Breast epithelium (tissue), 4 donors: ENCODE measurements around the gene IFT172. TPM values are rescaled to one million over a fixed set of nuclear protein-coding genes. Genes with fewer than 3 reads are reported as not detected.

Source experiments
- DNase-seq, 2 donors: peaks; one replicate each; pipeline ENCODE4 v3.0.0-alpha.2; 2019; ENCODE audit warnings: low spot score in 2 of 2
- H3K27ac ChIP-seq, 2 donors: fragments of 200-600 bp; sonication (generic) in 1 of 2; one replicate each; pipeline ENCODE4 v1.5.1; 2016 to 2019; ENCODE audit warnings: mild to moderate bottlenecking in 1 of 2
- H3K27me3 ChIP-seq, 2 donors: fragments of 200-600 bp; sonication (generic) in 1 of 2; one replicate each; pipeline versions ENCODE4 v1.5.1 to v1.6.0; 2017 to 2019; ENCODE audit warnings: control low read depth in 1 of 2, mild to moderate bottlenecking in 1 of 2
- H3K36me3 ChIP-seq: fragments of 200-600 bp; one replicate; pipeline ENCODE4 v1.5.1; 2019
- H3K4me1 ChIP-seq, 2 donors: fragments of 200-600 bp; sonication (generic); one replicate each; pipeline ENCODE4 v1.5.1; 2016 to 2019; ENCODE audit warnings: control low read depth in 1 of 2
- H3K4me3 ChIP-seq, 3 donors: fragments of 200-600 bp; sonication (generic); 1 replicate in 2 of 3; 2 replicates in 1 of 3; pipeline ENCODE4 v1.5.1; 2016 to 2019; ENCODE audit warnings: mild to moderate bottlenecking in 3 of 3, moderate library complexity in 2 of 3
- H3K9me3 ChIP-seq, 2 donors: fragments of 200-600 bp; sonication (generic) in 1 of 2; one replicate each; pipeline ENCODE4 v1.5.1; 2016 to 2019; ENCODE audit warnings: control low read depth in 1 of 2
- POLR2A ChIP-seq: fragments of 450-650 bp; IDR thresholded peaks from one replicate; pipeline ENCODE4 v1.6.1; 2016; ENCODE audit warnings: antibody characterized with exemption, mild to moderate bottlenecking, moderate library complexity
- POLR2AphosphoS5 ChIP-seq, 3 donors: sonication (generic); formaldehyde crosslinking; IDR thresholded peaks; one replicate each; pipeline ENCODE4 v1.6.1; 2017; ENCODE audit warnings: antibody characterized with exemption in 3 of 3
- intact Hi-C: fragments of 100-400 bp; cut with DNase I; formaldehyde crosslinking; loops from one replicate; pipeline ENCODE4 v1.15.1; 2023; ENCODE audit warnings: low total_unique reads
- total RNA-seq, 3 donors: library from RNA; depleted of rRNA; stranded (reverse); fragments of >200 nt; gene quantifications; one replicate each; pipeline ENCODE4 v1.1.0, GENCODE V29; 2016
- TF ChIP-seq, protein P1 (sequence below), 3 donors: fragments of 450-650 bp; IDR thresholded peaks; one replicate each; pipeline ENCODE4 v1.5.1; 2016 to 2017; ENCODE audit warnings: antibody characterized with exemption in 3 of 3, mild to moderate bottlenecking in 3 of 3, moderate library complexity in 3 of 3

Gene IFT172
- total RNA-seq, 3 donors from 2014 or later, result 28.2 to 51.5 (median 32.1) TPM

DNA sequence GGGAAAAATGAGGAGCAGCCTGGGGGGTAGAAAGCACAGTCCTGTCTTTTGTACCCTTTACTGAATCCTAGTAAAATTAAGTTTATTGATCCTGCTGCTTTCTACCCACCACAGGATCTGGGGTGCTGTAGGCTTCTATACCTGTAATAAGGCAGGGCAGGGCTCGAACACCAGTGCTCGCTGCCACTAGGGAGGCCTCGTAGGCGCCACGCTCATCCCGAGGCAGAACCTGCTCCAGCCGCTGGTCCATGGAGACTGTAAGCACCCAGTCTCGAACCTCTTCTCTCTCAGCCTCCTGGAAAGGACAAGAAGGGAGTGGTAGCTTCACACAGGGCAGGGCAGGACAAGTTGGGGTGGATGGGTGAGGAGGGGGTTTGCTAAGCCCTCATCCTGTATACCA is 44.4 kb downstream of the IFT172 start:
- H3K4me3 ChIP-seq, result no peak overlapping the region
- DNase-seq, result no peak
- intact Hi-C loops, result no loop called here
- H3K9me3 ChIP-seq, result no peaks in the 10 kb centered on the region
- H3K27me3 ChIP-seq, result no peaks in the 10 kb centered on the region
- peak overlapping the region; percentile 82 to 89 for H3K27ac ChIP-seq
- TF ChIP-seq, protein P1, sequence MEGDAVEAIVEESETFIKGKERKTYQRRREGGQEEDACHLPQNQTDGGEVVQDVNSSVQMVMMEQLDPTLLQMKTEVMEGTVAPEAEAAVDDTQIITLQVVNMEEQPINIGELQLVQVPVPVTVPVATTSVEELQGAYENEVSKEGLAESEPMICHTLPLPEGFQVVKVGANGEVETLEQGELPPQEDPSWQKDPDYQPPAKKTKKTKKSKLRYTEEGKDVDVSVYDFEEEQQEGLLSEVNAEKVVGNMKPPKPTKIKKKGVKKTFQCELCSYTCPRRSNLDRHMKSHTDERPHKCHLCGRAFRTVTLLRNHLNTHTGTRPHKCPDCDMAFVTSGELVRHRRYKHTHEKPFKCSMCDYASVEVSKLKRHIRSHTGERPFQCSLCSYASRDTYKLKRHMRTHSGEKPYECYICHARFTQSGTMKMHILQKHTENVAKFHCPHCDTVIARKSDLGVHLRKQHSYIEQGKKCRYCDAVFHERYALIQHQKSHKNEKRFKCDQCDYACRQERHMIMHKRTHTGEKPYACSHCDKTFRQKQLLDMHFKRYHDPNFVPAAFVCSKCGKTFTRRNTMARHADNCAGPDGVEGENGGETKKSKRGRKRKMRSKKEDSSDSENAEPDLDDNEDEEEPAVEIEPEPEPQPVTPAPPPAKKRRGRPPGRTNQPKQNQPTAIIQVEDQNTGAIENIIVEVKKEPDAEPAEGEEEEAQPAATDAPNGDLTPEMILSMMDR (IDR thresholded peaks at IDR 0.05), result no peak
- no peaks in the 10 kb centered on the region for H3K36me3 ChIP-seq
- H3K4me1 ChIP-seq, result no peaks in the 10 kb centered on the region

GRCh38 chr2:27442920-27443282 is 46.6 kb downstream of the IFT172 start:
- H3K4me3 ChIP-seq, result peak overlapping the region in 2 of 3 donors; percentile 57 to 67
- peak overlapping the region; percentile 76 to 89 for H3K27ac ChIP-seq
- no peak for DNase-seq
- no peaks in the 10 kb centered on the region for H3K36me3 ChIP-seq
- no peaks in the 10 kb centered on the region for H3K4me1 ChIP-seq
- no peaks in the 10 kb centered on the region for H3K9me3 ChIP-seq
- intact Hi-C loops, result no loop called here
- TF ChIP-seq POLR2AphosphoS5 (IDR thresholded peaks at IDR 0.05) (no peak), POLR2A (no peak)
- TF ChIP-seq, protein P1 (IDR thresholded peaks at IDR 0.05), result no peak
- no peaks in the 10 kb centered on the region for H3K27me3 ChIP-seq

GRCh38 chr2:27441958-27442919 is 47.3 kb downstream of the IFT172 start, which contains the start of gene KRTCAP3:
Gene KRTCAP3 (plus strand): TSS chr2:27442381. CDS start chr2:27442413, 32 bp downstream.
- no peaks in the 10 kb centered on the region for H3K36me3 ChIP-seq
- peak within 1 kb of the TSS; percentile 76 to 89 for H3K27ac ChIP-seq
- peak; percentile 29 to 72 for DNase-seq
- intact Hi-C loops, result no loop called here
- no peaks in the 10 kb centered on the region for H3K27me3 ChIP-seq
- H3K4me3 ChIP-seq, result peak within 1 kb of the TSS in 2 of 3 donors; percentile 57 to 67
- H3K9me3 ChIP-seq, result no peaks in the 10 kb centered on the region
- no peaks in the 10 kb centered on the region for H3K4me1 ChIP-seq
- TF ChIP-seq POLR2AphosphoS5 (IDR thresholded peaks at IDR 0.05) (no peak), POLR2A (no peak)
- TF ChIP-seq, protein P1 (IDR thresholded peaks at IDR 0.05), result no peak

- Histone ChIP-seq H3K4me3 (no peak overlapping the region), H3K4me1 (no peaks in the 10 kb centered on the region), H3K9me3 (no peaks in the 10 kb centered on the region), H3K36me3 (no peaks in the 10 kb centered on the region), H3K27ac (no peak overlapping the region), H3K27me3 (no peaks in the 10 kb centered on the region)
- intact Hi-C loops, result no loop called here
- no peak for TF ChIP-seq POLR2A
- DNase-seq, result no peak
Observed at GRCh38 chr2:27441226-27441926, 48.2 kb downstream of the IFT172 start.

GRCh38 chr2:27435628-27436027 is 53.9 kb downstream of the IFT172 start:
- TF ChIP-seq, protein P1 (IDR thresholded peaks at IDR 0.05), result no peak
- TF ChIP-seq POLR2AphosphoS5 (IDR thresholded peaks at IDR 0.05), result no peak
- no peak for TF ChIP-seq POLR2A
- Histone ChIP-seq H3K4me1 (peaks cover 0 to 8% of the 10 kb centered on the region in 2 donors), H3K36me3 (peaks cover 5% of the 10 kb centered on the region), H3K27me3 (no peaks in the 10 kb centered on the region), H3K27ac (no peak overlapping the region), H3K9me3 (no peaks in the 10 kb centered on the region), H3K4me3 (no peak overlapping the region)
- no peak for DNase-seq
- intact Hi-C loops, result no loop called here
